Fibroblast of pulmonary artery (primary cell): Measurements from ENCODE around the gene NPY.
"Not testable (repeated sequence)": the region's sequence is repeated elsewhere in the genome, so short reads cannot be mapped to it uniquely, and the experiment has no call there.

Source experiments
- DNase-seq: peaks from one replicate; pipeline ENCODE4 v3.0.0-alpha.2; 2010; ENCODE audit warnings: low read depth
- H3K4me3 ChIP-seq: replicated peaks from 2 replicates; pipeline ENCODE4 v1.5.1; 2011; ENCODE audit warnings: low read depth, mild to moderate bottlenecking, control low read depth, low read length, moderate library complexity
- CTCF ChIP-seq: IDR thresholded peaks from 2 replicates; pipeline ENCODE4 v1.5.1; 2011; ENCODE audit warnings: mild to moderate bottlenecking, control low read depth, low read length, inconsistent platforms; ENCODE audit errors: missing control alignments

Gene NPY

GRCh38 chr7:24255139-24255538 lies 28.9 kb upstream of the NPY start:
- no peak overlapping the region for H3K4me3 ChIP-seq
- no peak for TF ChIP-seq CTCF
- no peak for DNase-seq

GRCh38 chr7:24258324-24258723 lies 25.7 kb upstream of the NPY start:
- not testable (repeated sequence) for DNase-seq, H3K4me3 ChIP-seq

GRCh38 chr7:24271938-24272337 lies 12.1 kb upstream of the NPY start:
- no peak for DNase-seq
- TF ChIP-seq CTCF = no peak

GRCh38 chr7:24279512-24279911 lies 4.5 kb upstream of the NPY start:
- no peak overlapping the region for H3K4me3 ChIP-seq
- DNase-seq = no peak

More at GRCh38 chr7:24271938-24272337, 12.1 kb upstream of the NPY start:
- no peak overlapping the region for H3K4me3 ChIP-seq

GRCh38 chr7:24283554-24283896 lies 465 bp upstream of the NPY start:
- no peak for DNase-seq
- H3K4me3 ChIP-seq = no peak overlapping the region

More at GRCh38 chr7:24279512-24279911, 4.5 kb upstream of the NPY start:
- no peak for TF ChIP-seq CTCF

GRCh38 chr7:24284699-24285506 lies 913 bp downstream of the NPY start:
- no peak for DNase-seq
- TF ChIP-seq CTCF = no peak
- H3K4me3 ChIP-seq = no peak overlapping the region

More at GRCh38 chr7:24283554-24283896, 465 bp upstream of the NPY start:
- no peak for TF ChIP-seq CTCF

GRCh38 chr7:24290004-24290641 lies 6.1 kb downstream of the NPY start:
- no peak overlapping the region for H3K4me3 ChIP-seq
- TF ChIP-seq CTCF = peak; percentile 19
- DNase-seq = peak; percentile 23
